Gastrocnemius medialis (tissue), 4 donors: Measurements from ENCODE around the gene ACOD1.

Experiments
- POLR2A ChIP-seq, 2 donors: fragments of 450-650 bp; IDR thresholded peaks; one replicate each; pipeline ENCODE4 v1.6.1; 2017; ENCODE audit warnings: antibody characterized with exemption in 2 of 2, mild to moderate bottlenecking in 2 of 2, moderate library complexity in 2 of 2
- TF ChIP-seq, protein P1 (sequence below), 5 experiments: fragments of 450-650 bp in 3 of 5; fragments of 200-600 bp in 2 of 5; sonication (generic) in 2 of 5; IDR thresholded peaks in 4 of 5; conservative IDR thresholded peaks in 1 of 5; 1 replicate in 4 of 5; 2 replicates in 1 of 5; pipeline ENCODE4 v1.5.1; 2016 to 2019; ENCODE audit warnings: antibody characterized with exemption in 5 of 5, mild to moderate bottlenecking in 3 of 5, moderate library complexity in 3 of 5

DNA sequence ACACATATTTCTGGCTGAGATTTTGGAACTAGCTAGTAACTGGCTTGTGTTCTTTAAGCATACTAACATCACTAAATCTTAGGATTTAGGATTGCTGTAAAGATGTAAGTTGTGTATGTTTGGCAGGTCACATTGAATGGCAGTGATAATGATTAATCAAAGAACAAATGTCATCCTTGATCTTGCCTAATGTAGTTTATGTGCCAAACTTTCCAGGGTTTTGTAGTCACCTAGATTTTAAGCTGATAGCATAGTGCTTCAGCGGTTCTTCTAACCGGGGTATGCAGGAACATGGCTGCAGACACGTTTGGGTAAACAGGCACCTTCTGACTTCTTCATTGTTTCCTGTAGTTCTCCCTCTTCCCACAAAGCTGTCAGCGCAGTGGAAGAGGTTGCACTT, 53.2 kb downstream of the ACOD1 start:
- TF ChIP-seq, protein P1, sequence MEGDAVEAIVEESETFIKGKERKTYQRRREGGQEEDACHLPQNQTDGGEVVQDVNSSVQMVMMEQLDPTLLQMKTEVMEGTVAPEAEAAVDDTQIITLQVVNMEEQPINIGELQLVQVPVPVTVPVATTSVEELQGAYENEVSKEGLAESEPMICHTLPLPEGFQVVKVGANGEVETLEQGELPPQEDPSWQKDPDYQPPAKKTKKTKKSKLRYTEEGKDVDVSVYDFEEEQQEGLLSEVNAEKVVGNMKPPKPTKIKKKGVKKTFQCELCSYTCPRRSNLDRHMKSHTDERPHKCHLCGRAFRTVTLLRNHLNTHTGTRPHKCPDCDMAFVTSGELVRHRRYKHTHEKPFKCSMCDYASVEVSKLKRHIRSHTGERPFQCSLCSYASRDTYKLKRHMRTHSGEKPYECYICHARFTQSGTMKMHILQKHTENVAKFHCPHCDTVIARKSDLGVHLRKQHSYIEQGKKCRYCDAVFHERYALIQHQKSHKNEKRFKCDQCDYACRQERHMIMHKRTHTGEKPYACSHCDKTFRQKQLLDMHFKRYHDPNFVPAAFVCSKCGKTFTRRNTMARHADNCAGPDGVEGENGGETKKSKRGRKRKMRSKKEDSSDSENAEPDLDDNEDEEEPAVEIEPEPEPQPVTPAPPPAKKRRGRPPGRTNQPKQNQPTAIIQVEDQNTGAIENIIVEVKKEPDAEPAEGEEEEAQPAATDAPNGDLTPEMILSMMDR (IDR thresholded peaks at IDR 0.05 in 4 of 5, conservative IDR thresholded peaks at IDR 0.05 in 1 of 5), result no peak
- TF ChIP-seq POLR2A (IDR thresholded peaks at IDR 0.05), result no peak
